Fibroblast of lung (primary cell): ENCODE results near the gene PARP14. TPM values are rescaled to one million over a fixed set of nuclear protein-coding genes. Genes with fewer than 3 reads are reported as not detected.

ENCODE experiments used
- DNase-seq, 2 donors: peaks; one replicate each; pipeline versions ENCODE4 v3.0.0 to v3.0.0-alpha.2; 2010; ENCODE audit warnings: low read depth in 2 of 2
- H2AFZ ChIP-seq: 2 replicates; pipeline ENCODE4 v1.5.1; 2012; ENCODE audit warnings: low read length, control low read depth, inconsistent platforms
- H3K27ac ChIP-seq: 2 replicates; pipeline ENCODE4 v1.5.1; 2011; ENCODE audit warnings: low read length, control low read depth; ENCODE audit not compliant: insufficient read depth
- H3K27me3 ChIP-seq: 2 replicates; pipeline ENCODE4 v1.5.1; 2011; ENCODE audit warnings: mild to moderate bottlenecking, low read length; ENCODE audit not compliant: control insufficient read depth, insufficient read depth
- H3K36me3 ChIP-seq: 2 replicates; pipeline ENCODE4 v1.5.1; 2011; ENCODE audit warnings: low read length; ENCODE audit not compliant: control insufficient read depth, insufficient read depth
- H3K4me1 ChIP-seq: 2 replicates; pipeline ENCODE4 v1.5.1; 2011; ENCODE audit warnings: low read length; ENCODE audit not compliant: control insufficient read depth, insufficient read depth; ENCODE audit errors: extremely low read depth
- H3K4me2 ChIP-seq: 2 replicates; pipeline ENCODE4 v1.5.1; 2011; ENCODE audit warnings: low read length, control low read depth; ENCODE audit not compliant: insufficient read depth; ENCODE audit errors: extremely low read depth
- H3K4me3 ChIP-seq, 4 experiments: fragments of 200-600 bp in 1 of 4; sonication (generic) in 1 of 4; replicated peaks in 1 of 4; 2 replicates each; pipeline ENCODE4 v1.5.1; 2011 to 2016; ENCODE audit warnings: low read length in 4 of 4, low read depth in 3 of 4, mild to moderate bottlenecking in 3 of 4, control low read depth in 2 of 4, inconsistent platforms in 1 of 4, mixed read lengths in 1 of 4; ENCODE audit not compliant: insufficient read depth in 1 of 4; ENCODE audit errors: control extremely low read depth in 1 of 4
- H3K79me2 ChIP-seq: 2 replicates; pipeline ENCODE4 v1.5.1; 2012; ENCODE audit warnings: mild to moderate bottlenecking, low read length, inconsistent platforms; ENCODE audit not compliant: control insufficient read depth, insufficient read depth
- H3K9ac ChIP-seq: 2 replicates; pipeline ENCODE4 v1.5.1; 2011; ENCODE audit warnings: mild to moderate bottlenecking, low read length, control low read depth; ENCODE audit not compliant: insufficient read depth
- H3K9me3 ChIP-seq: 2 replicates; pipeline ENCODE4 v1.5.1; 2012; ENCODE audit warnings: low read depth, low read length; ENCODE audit not compliant: control insufficient read depth, insufficient read depth
- H4K20me1 ChIP-seq: 2 replicates; pipeline ENCODE4 v1.5.1; 2011; ENCODE audit warnings: low read length; ENCODE audit not compliant: control insufficient read depth, insufficient read depth; ENCODE audit errors: extremely low read depth
- EZH2 ChIP-seq: IDR thresholded peaks from 2 replicates; pipeline ENCODE4 v1.5.1; 2012; ENCODE audit warnings: low read length, control low read depth, mild to moderate bottlenecking; ENCODE audit errors: missing control alignments
- polyA plus RNA-seq, 2 donors: library from polyadenylated mRNA; depleted of rRNA in 1 of 2; stranded (reverse) in 1 of 2; unstranded in 1 of 2; fragments of >200 nt; gene quantifications; 2 replicates each; pipeline ENCODE4 v1.2.1, GENCODE V29; 2011 to 2012; ENCODE audit warnings: missing spikeins in 1 of 2
- total RNA-seq: library from RNA; depleted of rRNA; stranded (reverse); fragments of >200 nt; gene quantifications from 2 replicates; pipeline ENCODE4 v1.2.1, GENCODE V29; 2014
- TF ChIP-seq, protein P1 (sequence below), 2 donors: IDR thresholded peaks in 1 of 2; conservative IDR thresholded peaks in 1 of 2; 1 replicate in 1 of 2; 2 replicates in 1 of 2; pipeline ENCODE4 v1.5.1; 2011 to 2012; ENCODE audit warnings: low read length in 2 of 2, control low read depth in 1 of 2, inconsistent platforms in 1 of 2, low read depth in 1 of 2, mild to moderate bottlenecking in 1 of 2

Gene PARP14
- total and polyA plus RNA-seq, 2 donors (not counting 1 experiment from before 2014, with no cell fraction given) = 35.6 to 78.3 TPM

DNA sequence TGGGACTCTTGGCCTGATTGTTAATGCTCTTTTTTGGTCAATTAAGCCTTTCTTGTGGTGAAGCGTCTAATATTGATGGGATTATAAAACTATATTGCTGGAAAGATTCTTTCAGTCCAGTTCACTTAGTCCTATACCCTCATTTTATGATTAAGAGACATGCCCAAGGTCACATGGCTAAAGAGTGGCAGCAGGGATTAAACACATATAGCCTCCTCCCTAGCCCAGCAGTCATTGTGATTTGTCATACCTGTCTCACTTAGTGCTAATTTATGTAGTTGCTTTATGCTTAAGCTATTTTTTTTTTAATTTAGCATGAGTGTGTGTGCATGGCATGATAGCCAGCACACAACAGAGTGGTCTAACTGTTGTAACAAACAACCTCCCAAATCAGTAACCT lies 9.5 kb downstream of the PARP14 start:
- H3K36me3 ChIP-seq = peaks cover 1% of the 10 kb centered on the region
- H3K27ac ChIP-seq = no peak overlapping the region
- no peak overlapping the region for H3K4me2 ChIP-seq
- H3K79me2 ChIP-seq = no peaks in the 10 kb centered on the region
- H3K27me3 ChIP-seq = no peaks in the 10 kb centered on the region
- no peak overlapping the region for H3K9ac ChIP-seq
- H2AFZ ChIP-seq = no peak overlapping the region
- no peaks in the 10 kb centered on the region for H3K4me1 ChIP-seq
- H3K4me3 ChIP-seq = no peak overlapping the region
- DNase-seq = no peak
- no peak for TF ChIP-seq EZH2
- TF ChIP-seq, protein P1, sequence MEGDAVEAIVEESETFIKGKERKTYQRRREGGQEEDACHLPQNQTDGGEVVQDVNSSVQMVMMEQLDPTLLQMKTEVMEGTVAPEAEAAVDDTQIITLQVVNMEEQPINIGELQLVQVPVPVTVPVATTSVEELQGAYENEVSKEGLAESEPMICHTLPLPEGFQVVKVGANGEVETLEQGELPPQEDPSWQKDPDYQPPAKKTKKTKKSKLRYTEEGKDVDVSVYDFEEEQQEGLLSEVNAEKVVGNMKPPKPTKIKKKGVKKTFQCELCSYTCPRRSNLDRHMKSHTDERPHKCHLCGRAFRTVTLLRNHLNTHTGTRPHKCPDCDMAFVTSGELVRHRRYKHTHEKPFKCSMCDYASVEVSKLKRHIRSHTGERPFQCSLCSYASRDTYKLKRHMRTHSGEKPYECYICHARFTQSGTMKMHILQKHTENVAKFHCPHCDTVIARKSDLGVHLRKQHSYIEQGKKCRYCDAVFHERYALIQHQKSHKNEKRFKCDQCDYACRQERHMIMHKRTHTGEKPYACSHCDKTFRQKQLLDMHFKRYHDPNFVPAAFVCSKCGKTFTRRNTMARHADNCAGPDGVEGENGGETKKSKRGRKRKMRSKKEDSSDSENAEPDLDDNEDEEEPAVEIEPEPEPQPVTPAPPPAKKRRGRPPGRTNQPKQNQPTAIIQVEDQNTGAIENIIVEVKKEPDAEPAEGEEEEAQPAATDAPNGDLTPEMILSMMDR (conservative IDR thresholded peaks at IDR 0.05 in 1 of 2, IDR thresholded peaks at IDR 0.05 in 1 of 2; ENCODE audit: low read depth in 1 of 2, low read length in 2 of 2) = no peak
- no peaks in the 10 kb centered on the region for H3K9me3 ChIP-seq
- no peaks in the 10 kb centered on the region for H4K20me1 ChIP-seq

DNA sequence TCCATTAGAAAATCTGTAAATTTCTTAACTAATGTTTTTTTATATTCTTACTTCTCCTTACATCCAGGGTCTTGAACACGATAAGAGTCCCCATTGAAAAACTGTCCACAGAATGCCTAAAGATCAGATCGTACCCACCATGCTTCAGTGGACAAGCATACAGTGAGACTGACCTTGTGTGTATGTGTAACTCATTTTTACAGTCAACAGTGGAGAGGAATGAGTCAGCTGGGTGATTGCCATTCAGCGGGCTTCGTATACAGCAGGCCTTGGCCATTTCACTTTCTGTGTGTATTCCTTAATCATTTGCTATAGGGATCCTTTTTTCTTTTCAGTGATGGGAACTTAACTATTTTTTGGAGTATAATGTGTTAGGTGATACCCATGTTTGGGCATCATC lies 10.6 kb downstream of the PARP14 start:
- H2AFZ ChIP-seq = no peak overlapping the region
- H3K27me3 ChIP-seq = no peaks in the 10 kb centered on the region
- peak; percentile 69 to 82 for DNase-seq
- no peak overlapping the region for H3K27ac ChIP-seq
- no peak overlapping the region for H3K4me2 ChIP-seq
- H3K4me1 ChIP-seq = no peaks in the 10 kb centered on the region
- H4K20me1 ChIP-seq = no peaks in the 10 kb centered on the region
- H3K9ac ChIP-seq = no peak overlapping the region
- H3K9me3 ChIP-seq = no peaks in the 10 kb centered on the region
- no peak overlapping the region for H3K4me3 ChIP-seq
- H3K79me2 ChIP-seq = no peaks in the 10 kb centered on the region
- H3K36me3 ChIP-seq = peaks cover 1% of the 10 kb centered on the region
- TF ChIP-seq, protein P1 (conservative IDR thresholded peaks at IDR 0.05 in 1 of 2, IDR thresholded peaks at IDR 0.05 in 1 of 2; ENCODE audit: low read depth in 1 of 2, low read length in 2 of 2) = no peak
- TF ChIP-seq EZH2 = no peak

DNA sequence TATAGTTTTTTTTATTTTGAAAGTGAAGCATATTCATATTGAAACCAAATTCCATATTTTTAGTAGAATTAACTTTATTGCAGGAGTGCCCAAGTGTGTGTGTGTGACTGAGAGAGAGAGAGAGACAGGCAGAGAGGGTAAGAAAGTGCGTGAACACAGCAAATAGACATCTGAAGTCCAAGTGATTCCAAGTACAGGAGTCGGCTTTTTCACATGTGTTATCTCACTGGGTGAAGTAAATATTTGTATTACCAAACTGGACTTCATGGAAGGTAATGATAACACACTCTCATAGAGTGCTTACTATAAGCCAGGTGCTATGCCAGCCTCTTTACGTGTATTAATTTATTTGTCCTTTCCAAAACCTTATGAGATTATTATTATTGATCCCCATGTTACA lies 12.0 kb downstream of the PARP14 start:
- Histone ChIP-seq H3K36me3 (peaks cover 1% of the 10 kb centered on the region), H4K20me1 (no peaks in the 10 kb centered on the region), H3K79me2 (no peaks in the 10 kb centered on the region), H3K4me3 (no peak overlapping the region), H3K9ac (no peak overlapping the region), H3K27me3 (no peaks in the 10 kb centered on the region), H3K27ac (no peak overlapping the region), H3K4me2 (no peak overlapping the region), H3K4me1 (no peaks in the 10 kb centered on the region), H2AFZ (no peak overlapping the region), H3K9me3 (no peaks in the 10 kb centered on the region)
- no peak for DNase-seq
- no peak for TF ChIP-seq EZH2
- TF ChIP-seq, protein P1 (conservative IDR thresholded peaks at IDR 0.05 in 1 of 2, IDR thresholded peaks at IDR 0.05 in 1 of 2; ENCODE audit: low read depth in 1 of 2, low read length in 2 of 2) = no peak
